GM12891 (cell line): ENCODE measurements around the gene CHD9.

Source experiments
- POLR2A ChIP-seq: IDR thresholded peaks from 2 replicates; pipeline ENCODE4 v1.6.1; 2011; ENCODE audit warnings: low read depth, low read length, control low read depth
- POLR2AphosphoS5 ChIP-seq: IDR thresholded peaks from 2 replicates; pipeline ENCODE4 v1.6.1; 2011; ENCODE audit warnings: low read depth, low read length, control low read depth
- TAF1 ChIP-seq: IDR thresholded peaks from 2 replicates; pipeline ENCODE4 v1.6.1; 2011; ENCODE audit warnings: low read depth, low read length, control low read depth

- TF ChIP-seq POLR2A (no peak), POLR2AphosphoS5 (no peak), TAF1 (no peak)
Observed at GRCh38 chr16:53085931-53086421, 31.2 kb downstream of the CHD9 start.
